Mesothelial cell of epicardium (in vitro differentiated cells): Measurements from ENCODE around the gene PNMT. TPM values are rescaled to one million over a fixed set of nuclear protein-coding genes. Genes with fewer than 3 reads are reported as not detected.
A peak's percentile ranks its signal among the peaks of the same experiment; 100 is the strongest.

Source experiments
- DNase-seq, 2 experiments: peaks; one replicate each; pipeline ENCODE4 v3.0.0; 2021; ENCODE audit warnings: low spot score in 2 of 2; ENCODE audit not compliant: unreplicated experiment in 2 of 2
- H3K27ac Mint-ChIP-seq: 2 replicates; pipeline ENCODE4 v1.8.0; 2021; ENCODE audit warnings: mixed read lengths
- H3K27me3 Mint-ChIP-seq: 2 replicates; pipeline ENCODE4 v1.8.0; 2021; ENCODE audit warnings: low read depth, mixed read lengths
- H3K36me3 Mint-ChIP-seq: 2 replicates; pipeline ENCODE4 v1.8.0; 2021; ENCODE audit warnings: mixed read lengths
- H3K4me1 Mint-ChIP-seq: 2 replicates; pipeline ENCODE4 v1.8.0; 2021; ENCODE audit warnings: mixed read lengths
- H3K4me3 Mint-ChIP-seq: 2 replicates; pipeline ENCODE4 v1.8.0; 2021; ENCODE audit warnings: mild to moderate bottlenecking, moderate library complexity, mixed read lengths
- H3K9me3 Mint-ChIP-seq: 2 replicates; pipeline ENCODE4 v1.8.0; 2021; ENCODE audit warnings: mixed read lengths
- CTCF ChIP-seq: fragments of 200-600 bp; sonication (generic); IDR thresholded peaks from one replicate; pipeline ENCODE4 v1.5.0; 2021; ENCODE audit warnings: antibody characterized with exemption; ENCODE audit not compliant: unreplicated experiment
- total RNA-seq: library from RNA; stranded (reverse); gene quantifications from 3 replicates; pipeline ENCODE4 v1.2.1, GENCODE V29; 2021

PNMT gene
- total RNA-seq, 1 donor from 2014 or later, result 1.7 TPM

- TF ChIP-seq CTCF, result no peak
- DNase-seq, result no peak
- Mint-ChIP-seq H3K9me3 (no peaks in the 10 kb centered on the region), H3K4me3 (peak overlapping the region; percentile 90), H3K27me3 (peaks cover 5% of the 10 kb centered on the region), H3K36me3 (no peaks in the 10 kb centered on the region), H3K4me1 (peaks cover 30% of the 10 kb centered on the region), H3K27ac (peak overlapping the region; percentile 78)
Observed at GRCh38 chr17:39636587-39636926, 31.7 kb upstream of the PNMT start.

DNA sequence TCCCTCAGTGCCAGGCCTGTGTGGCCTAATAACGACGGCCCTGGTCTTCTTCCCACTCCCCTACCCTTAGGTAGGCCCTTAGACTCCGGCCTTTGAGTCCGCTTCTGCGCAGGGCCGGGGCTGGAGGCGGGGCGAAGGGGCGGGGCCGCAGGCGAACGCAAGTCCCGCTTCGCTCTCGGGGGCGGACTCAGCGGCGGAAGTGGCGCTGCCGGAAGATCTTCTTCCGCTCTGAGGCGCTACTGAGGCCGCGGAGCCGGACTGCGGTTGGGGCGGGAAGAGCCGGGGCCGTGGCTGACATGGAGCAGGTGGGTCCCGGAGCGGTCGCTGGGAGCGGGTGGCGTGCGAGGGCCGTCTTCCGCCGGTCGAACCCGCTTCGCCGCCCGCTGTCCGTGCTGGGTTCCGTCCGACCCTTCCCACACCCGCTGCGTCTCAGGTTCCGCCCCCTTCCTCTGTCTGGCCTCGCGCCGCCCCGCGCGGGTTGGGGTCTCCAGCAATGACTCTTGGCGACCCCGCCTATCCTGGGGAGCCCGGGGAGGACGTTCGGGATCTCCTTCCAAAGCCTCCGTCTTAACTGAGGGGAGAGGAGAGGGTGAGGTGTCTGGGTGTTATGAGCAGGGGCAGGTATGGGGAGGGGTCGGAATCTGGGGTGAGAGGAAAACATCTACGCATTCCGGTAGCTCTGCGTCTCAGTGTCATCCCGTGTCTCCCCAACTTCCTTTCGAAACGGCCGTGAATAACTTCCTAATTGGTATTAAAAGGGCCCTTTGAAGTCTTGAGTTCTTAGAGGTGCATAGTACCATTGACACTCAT lies 31.1 kb upstream of the PNMT start, which contains the start of gene STARD3:
Gene STARD3 (plus strand): TSS at position 218 of the 810 bp plus-strand sequence. CDS start 16,388 bp downstream, outside the sequence.
- Mint-ChIP-seq H3K27ac (peak within 1 kb of the TSS; percentile 87), H3K9me3 (no peaks in the 10 kb centered on the region), H3K4me1 (peaks cover 25% of the 10 kb centered on the region), H3K27me3 (no peaks in the 10 kb centered on the region), H3K36me3 (no peaks in the 10 kb centered on the region), H3K4me3 (peak within 1 kb of the TSS; percentile 90)
- TF ChIP-seq CTCF, result no peak
- peak; percentile 83 to 86 for DNase-seq

- DNase-seq, result no peak
- no peak for TF ChIP-seq CTCF
- H3K9me3 Mint-ChIP-seq, result no peaks in the 10 kb centered on the region
Observed at GRCh38 chr17:39638317-39638716, 29.9 kb upstream of the PNMT start.

DNA sequence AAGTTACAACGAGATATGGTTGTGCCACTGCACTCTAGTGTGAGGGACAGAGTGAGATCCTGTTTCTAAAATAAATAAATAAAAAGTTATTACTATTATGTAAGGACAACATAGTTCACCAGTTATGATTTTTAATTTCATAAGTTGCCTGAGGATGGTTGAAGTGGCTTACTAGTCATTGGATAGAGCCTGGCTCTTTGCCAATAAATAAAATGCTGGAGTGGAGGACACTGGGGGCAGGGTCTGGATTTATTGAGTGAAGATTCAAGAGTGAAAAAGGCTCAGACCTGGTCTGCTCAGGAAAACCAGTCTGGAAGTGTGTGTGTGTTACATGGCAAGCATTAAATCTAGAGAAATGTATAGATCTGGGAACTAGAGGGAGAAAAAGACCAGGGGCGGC lies 29.2 kb upstream of the PNMT start:
- no peaks in the 10 kb centered on the region for H3K9me3 Mint-ChIP-seq
- TF ChIP-seq CTCF, result no peak
- no peak for DNase-seq
- no peaks in the 10 kb centered on the region for H3K36me3 Mint-ChIP-seq
- H3K4me3 Mint-ChIP-seq, result peak overlapping the region; percentile 5
- H3K27me3 Mint-ChIP-seq, result no peaks in the 10 kb centered on the region
- peak overlapping the region; percentile 17 for H3K27ac Mint-ChIP-seq
- H3K4me1 Mint-ChIP-seq, result peaks cover 25% of the 10 kb centered on the region

More at GRCh38 chr17:39638317-39638716, 29.9 kb upstream of the PNMT start:
- Mint-ChIP-seq H3K27me3 (no peaks in the 10 kb centered on the region), H3K4me1 (peaks cover 25% of the 10 kb centered on the region), H3K36me3 (no peaks in the 10 kb centered on the region), H3K27ac (no peak overlapping the region), H3K4me3 (peak overlapping the region; percentile 90)

DNA sequence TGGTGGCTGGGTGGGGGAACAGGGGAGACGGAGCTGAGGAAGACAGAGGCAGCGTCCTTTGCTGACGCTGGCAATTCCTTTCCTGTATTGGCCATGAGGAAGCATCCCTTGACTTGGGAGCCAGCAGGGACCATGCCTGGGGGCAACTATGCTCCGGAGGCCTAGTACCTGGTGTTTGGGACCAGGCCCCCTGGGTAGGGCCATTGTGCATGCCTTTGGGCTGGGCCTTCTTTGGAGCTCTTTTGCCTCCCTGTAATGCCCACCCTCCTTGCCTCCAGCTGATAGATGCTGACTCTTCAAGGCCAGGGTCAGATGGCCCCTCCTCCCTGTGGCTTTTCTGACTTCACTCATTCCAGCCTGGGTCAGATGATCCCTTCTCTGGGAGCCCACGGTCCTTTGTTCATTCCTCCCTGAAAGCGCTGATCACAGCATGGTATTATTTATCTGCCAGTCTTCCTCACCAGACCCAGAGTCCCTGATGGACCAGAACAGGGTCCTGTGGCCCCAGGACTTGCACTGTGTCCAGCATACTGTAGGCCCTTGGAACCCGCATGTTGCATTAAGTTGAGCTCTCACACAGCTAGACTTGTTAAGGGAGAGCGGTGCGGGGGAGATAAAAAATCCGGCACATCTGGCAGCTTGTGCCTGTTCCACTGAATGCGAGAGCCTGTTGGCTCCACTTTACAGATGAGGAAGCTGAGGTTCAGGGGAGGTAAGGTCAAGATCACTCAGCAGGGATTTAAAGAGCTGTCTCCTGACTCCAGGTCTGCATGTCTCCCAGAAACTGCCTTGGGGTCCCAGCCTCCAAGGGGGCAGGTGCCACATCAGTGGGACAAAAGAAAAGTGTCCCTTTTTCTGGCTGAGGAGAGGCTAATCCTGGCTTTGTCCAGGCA lies 28.4 kb upstream of the PNMT start:
- Mint-ChIP-seq H3K4me1 (peaks cover 27% of the 10 kb centered on the region), H3K27ac (peak overlapping the region; percentile 17), H3K36me3 (no peaks in the 10 kb centered on the region), H3K27me3 (no peaks in the 10 kb centered on the region), H3K9me3 (no peaks in the 10 kb centered on the region), H3K4me3 (peak overlapping the region; percentile 5)
- TF ChIP-seq CTCF, result no peak
- DNase-seq, result no peak
